Thyroid gland (tissue), 4 donors: ENCODE results near the gene PTCSC3. TPM values are rescaled to one million over a fixed set of nuclear protein-coding genes. Genes with fewer than 3 reads are reported as not detected.

Source experiments
- DNase-seq, 2 donors: peaks; one replicate each; pipeline ENCODE4 v3.0.0-alpha.2; 2019
- H3K27ac ChIP-seq, 3 donors: fragments of 200-600 bp; sonication (generic); 1 replicate in 2 of 3; 2 replicates in 1 of 3; pipeline ENCODE4 v1.5.1; 2016 to 2019; ENCODE audit warnings: mild to moderate bottlenecking in 1 of 3, moderate library complexity in 1 of 3
- H3K27me3 ChIP-seq: fragments of 200-600 bp; sonication (generic); one replicate; pipeline ENCODE4 v1.5.1; 2019
- H3K36me3 ChIP-seq, 2 donors: fragments of 200-600 bp; sonication (generic); one replicate each; pipeline ENCODE4 v1.5.1; 2016 to 2019
- H3K4me1 ChIP-seq, 2 donors: fragments of 200-600 bp; sonication (generic); one replicate each; pipeline ENCODE4 v1.5.1; 2017 to 2019
- H3K4me3 ChIP-seq, 3 donors: fragments of 200-600 bp; sonication (generic); replicated peaks in 1 of 3; 1 replicate in 2 of 3; 2 replicates in 1 of 3; pipeline ENCODE4 v1.5.1; 2016; ENCODE audit warnings: mild to moderate bottlenecking in 1 of 3
- H3K9me3 ChIP-seq: fragments of 200-600 bp; sonication (generic); one replicate; pipeline ENCODE4 v1.5.1; 2017
- CTCF ChIP-seq, 6 experiments: fragments of 200-600 bp in 3 of 6; fragments of 450-650 bp in 3 of 6; sonication (generic) in 3 of 6; IDR thresholded peaks; one replicate each; pipeline ENCODE4 v1.5.1; 2016 to 2019; ENCODE audit warnings: antibody characterized with exemption in 6 of 6, mild to moderate bottlenecking in 2 of 6, inconsistent platforms in 1 of 6, moderate library complexity in 1 of 6
- POLR2A ChIP-seq, 2 donors: fragments of 450-650 bp; IDR thresholded peaks; one replicate each; pipeline ENCODE4 v1.6.1; 2017; ENCODE audit warnings: antibody characterized with exemption in 2 of 2, mild to moderate bottlenecking in 2 of 2, moderate library complexity in 1 of 2
- WGBS, 2 donors: methylation state at CpG; one replicate each; pipeline ENCODE4 v1.1.5; 2017; 5-methylcytosine and 5-hydroxymethylcytosine counted together
- intact Hi-C: fragments of 100-400 bp; cut with DNase I; formaldehyde crosslinking; loops from one replicate; pipeline ENCODE4 v1.15.1; 2023
- total RNA-seq, 4 donors: library from RNA; depleted of rRNA; stranded (reverse); fragments of >200 nt; gene quantifications; one replicate each; pipeline ENCODE4 v1.2.3, GENCODE V29; 2016

The PTCSC3 gene
- total RNA-seq, 4 donors from 2014 or later: 20.6 to 42.0 (median 29.3) TPM

DNA sequence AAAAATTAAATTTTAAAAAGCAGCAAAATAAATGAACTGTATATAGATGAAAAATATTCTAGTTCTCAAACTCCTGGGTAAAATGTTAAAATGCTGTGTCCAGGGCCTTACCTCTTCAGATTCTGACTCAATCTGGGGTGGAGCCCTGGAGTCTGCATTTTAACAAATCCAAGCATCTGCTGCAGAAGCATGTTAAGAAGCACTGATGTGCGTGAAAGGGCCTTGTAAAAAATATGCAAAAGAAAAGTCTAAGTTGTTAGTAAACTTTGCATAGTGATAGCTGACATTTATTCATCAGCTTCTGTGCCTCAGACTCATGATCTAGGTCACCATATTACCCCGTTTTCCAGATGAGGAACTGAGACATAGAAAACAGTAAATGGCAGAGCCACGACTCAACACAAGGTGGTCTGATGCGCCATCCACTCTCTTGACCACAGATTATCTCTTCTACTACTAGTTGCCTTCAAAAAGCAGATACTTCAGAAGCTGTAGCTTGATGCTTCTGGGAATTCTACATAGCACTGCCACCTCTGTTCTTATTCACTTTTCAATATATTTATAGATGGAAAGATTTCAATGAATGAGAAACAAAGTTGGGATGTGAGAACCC lies 28.0 kb upstream of the PTCSC3 start:
- intact Hi-C loops: no loop called here
- Histone ChIP-seq H3K4me1 (peaks cover 0 to 4% of the 10 kb centered on the region in 2 donors), H3K4me3 (no peak overlapping the region), H3K36me3 (no peaks in the 10 kb centered on the region), H3K27me3 (no peaks in the 10 kb centered on the region), H3K9me3 (no peaks in the 10 kb centered on the region), H3K27ac (no peak overlapping the region)
- WGBS, 2 donors: 88 to 91% methylated on average over 4 of the region's 4 CpGs
- no peak for TF ChIP-seq POLR2A (IDR thresholded peaks at IDR 0.05)
- no peak for TF ChIP-seq CTCF (IDR thresholded peaks at IDR 0.05)
- no peak for DNase-seq

GRCh38 chr14:36198378-36198777 lies 21.9 kb upstream of the PTCSC3 start:
- TF ChIP-seq POLR2A (IDR thresholded peaks at IDR 0.05): no peak
- TF ChIP-seq CTCF (IDR thresholded peaks at IDR 0.05): no peak
- Histone ChIP-seq H3K27me3 (no peaks in the 10 kb centered on the region), H3K4me3 (no peak overlapping the region), H3K36me3 (no peaks in the 10 kb centered on the region), H3K27ac (no peak overlapping the region), H3K4me1 (no peaks in the 10 kb centered on the region), H3K9me3 (no peaks in the 10 kb centered on the region)
- no peak for DNase-seq
- intact Hi-C loops: no loop called here
- 14 to 33% methylated on average over 1 of the region's 1 CpG for WGBS, 2 donors

DNA sequence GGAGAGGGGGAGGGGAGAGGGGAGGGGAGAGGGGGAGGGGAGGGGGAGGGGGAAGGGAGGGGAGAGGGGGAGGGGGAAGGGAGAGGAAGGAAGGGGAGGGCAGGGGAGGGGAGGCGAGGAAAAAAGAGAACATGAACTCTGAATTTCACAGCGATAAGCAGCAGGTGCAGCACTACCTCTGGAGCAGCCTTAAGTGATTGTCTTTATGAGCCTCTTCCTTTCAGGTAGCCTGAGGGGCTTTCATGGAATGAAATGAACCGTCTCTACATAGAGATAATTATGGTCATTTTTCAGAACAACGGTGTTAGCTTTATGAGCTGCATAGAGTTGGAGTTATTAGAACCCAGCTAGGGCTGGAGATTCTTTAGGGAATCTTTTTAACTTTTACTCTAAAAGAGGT lies 18.1 kb upstream of the PTCSC3 start:
- intact Hi-C loops: no loop called here
- H3K27me3 ChIP-seq: no peaks in the 10 kb centered on the region
- no peaks in the 10 kb centered on the region for H3K9me3 ChIP-seq
- no peak for TF ChIP-seq POLR2A (IDR thresholded peaks at IDR 0.05)
- H3K4me3 ChIP-seq: no peak overlapping the region
- WGBS, 2 donors: 91 to 92% methylated on average over 4 of the region's 4 CpGs
- H3K36me3 ChIP-seq: no peaks in the 10 kb centered on the region
- DNase-seq: no peak
- H3K4me1 ChIP-seq: no peaks in the 10 kb centered on the region
- H3K27ac ChIP-seq: no peak overlapping the region

GRCh38 chr14:36192530-36192929 lies 16.0 kb upstream of the PTCSC3 start:
- no peak for TF ChIP-seq POLR2A (IDR thresholded peaks at IDR 0.05)
- no peaks in the 10 kb centered on the region for H3K27me3 ChIP-seq
- H3K36me3 ChIP-seq: no peaks in the 10 kb centered on the region
- no peaks in the 10 kb centered on the region for H3K9me3 ChIP-seq
- H3K27ac ChIP-seq: no peak overlapping the region
- no peak for DNase-seq
- H3K4me3 ChIP-seq: no peak overlapping the region
- intact Hi-C loops: no loop called here
- no peaks in the 10 kb centered on the region for H3K4me1 ChIP-seq
- WGBS, 2 donors: 90 to 92% methylated on average over 3 of the region's 3 CpGs

GRCh38 chr14:36183402-36183801 lies 6.9 kb upstream of the PTCSC3 start:
- TF ChIP-seq POLR2A (IDR thresholded peaks at IDR 0.05) (no peak), CTCF (IDR thresholded peaks at IDR 0.05) (no peak)
- Histone ChIP-seq H3K27ac (peak overlapping the region in 2 of 3 donors; percentile 6 to 37), H3K36me3 (no peaks in the 10 kb centered on the region), H3K4me3 (no peak overlapping the region), H3K27me3 (no peaks in the 10 kb centered on the region), H3K4me1 (peaks cover 8 to 20% of the 10 kb centered on the region in 2 donors), H3K9me3 (no peaks in the 10 kb centered on the region)
- DNase-seq: no peak
- WGBS, 2 donors: 55 to 79% methylated on average over 3 of the region's 3 CpGs
- intact Hi-C loops: no loop called here

DNA sequence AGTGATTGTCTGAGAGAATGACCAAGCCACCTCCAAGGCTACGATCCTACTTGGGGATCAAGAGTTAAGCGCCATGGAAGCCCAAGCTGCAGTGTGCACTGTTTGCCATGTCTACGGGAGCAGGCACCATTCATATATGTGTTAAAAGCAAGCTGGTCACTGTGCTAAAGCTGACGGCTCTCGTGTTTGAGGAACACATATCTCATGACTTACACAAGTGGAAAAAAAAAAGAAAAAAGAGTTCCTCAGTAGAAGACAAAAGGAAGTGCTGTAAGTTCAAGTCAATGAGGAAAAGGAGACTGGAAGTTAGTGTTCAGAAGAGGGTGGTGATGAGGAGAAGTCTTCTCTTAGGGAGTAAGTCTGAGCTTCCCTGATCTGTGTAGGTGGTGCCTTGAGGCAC lies 4.9 kb upstream of the PTCSC3 start:
- intact Hi-C loops: no loop called here
- TF ChIP-seq CTCF (IDR thresholded peaks at IDR 0.05) (no peak), POLR2A (IDR thresholded peaks at IDR 0.05) (no peak)
- H3K27me3 ChIP-seq: no peaks in the 10 kb centered on the region
- DNase-seq: no peak
- no peaks in the 10 kb centered on the region for H3K36me3 ChIP-seq
- WGBS, 2 donors: 82 to 86% methylated on average over 5 of the region's 5 CpGs
- peaks cover 20 to 33% of the 10 kb centered on the region in 2 donors for H3K4me1 ChIP-seq
- no peak overlapping the region for H3K4me3 ChIP-seq
- H3K27ac ChIP-seq: no peak overlapping the region
- no peaks in the 10 kb centered on the region for H3K9me3 ChIP-seq
